Ectodermal cell (in vitro differentiated cells): ENCODE measurements around the gene SNUPN.
"Not testable (repeated sequence)": the region's sequence is repeated elsewhere in the genome, so short reads cannot be mapped to it uniquely, and the experiment has no call there.

Experiments used
- H3K27ac ChIP-seq: 2 replicates; pipeline ENCODE4 v1.7.0; 2013; ENCODE audit warnings: mild to moderate bottlenecking, low read depth, low read length; ENCODE audit not compliant: insufficient read depth, poor library complexity, severe bottlenecking
- H3K27me3 ChIP-seq: 2 replicates; pipeline ENCODE4 v1.7.0; 2013; ENCODE audit warnings: mild to moderate bottlenecking, low read length; ENCODE audit not compliant: insufficient read depth, control insufficient read depth, poor library complexity, severe bottlenecking
- H3K36me3 ChIP-seq: one replicate; pipeline ENCODE4 v1.7.0; 2013; ENCODE audit warnings: low read length; ENCODE audit not compliant: control insufficient read depth, insufficient read depth
- H3K4me1 ChIP-seq: one replicate; pipeline ENCODE4 v1.7.0; 2013; ENCODE audit warnings: low read length; ENCODE audit not compliant: control insufficient read depth, insufficient read depth
- H3K4me3 ChIP-seq: 2 replicates; pipeline ENCODE4 v1.7.0; 2013; ENCODE audit warnings: low read depth, low read length, control low read depth; ENCODE audit not compliant: insufficient read depth
- H3K9me3 ChIP-seq: 2 replicates; pipeline ENCODE4 v1.7.0; 2013; ENCODE audit warnings: mild to moderate bottlenecking, low read length, moderate library complexity; ENCODE audit not compliant: control insufficient read depth
- WGBS, 2 experiments: methylation state at CpG; one replicate each; pipeline ENCODE4 v1.1.7; 2013; ENCODE audit warnings: missing lambda C conversion rate in 2 of 2; 5-methylcytosine and 5-hydroxymethylcytosine counted together

The SNUPN gene

DNA sequence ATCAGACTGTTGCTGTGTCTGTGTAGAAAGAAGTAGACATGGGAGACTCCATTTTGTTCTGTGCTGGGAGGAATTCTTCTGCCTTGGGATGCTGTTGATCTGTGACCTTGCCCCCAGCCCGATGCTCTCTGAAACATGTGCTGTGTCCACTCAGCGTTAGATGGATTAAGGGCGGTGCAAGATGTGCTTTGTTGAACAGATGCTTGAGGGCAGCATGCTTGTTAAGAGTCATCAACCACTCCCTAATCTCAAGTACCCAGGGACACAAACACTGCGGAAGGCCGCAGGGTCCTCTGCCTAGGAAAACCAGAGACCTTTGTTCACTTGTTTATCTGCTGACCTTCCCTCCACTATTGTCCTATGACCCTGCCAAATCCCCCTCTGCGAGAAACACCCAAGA lies 66.2 kb downstream of the SNUPN start:
- WGBS, 2 experiments: 95% methylated on average over 3 to 5 of the region's 6 CpGs
- not testable (repeated sequence) for H3K4me1 ChIP-seq, H3K27me3 ChIP-seq, H3K4me3 ChIP-seq, H3K9me3 ChIP-seq, H3K36me3 ChIP-seq, H3K27ac ChIP-seq

DNA sequence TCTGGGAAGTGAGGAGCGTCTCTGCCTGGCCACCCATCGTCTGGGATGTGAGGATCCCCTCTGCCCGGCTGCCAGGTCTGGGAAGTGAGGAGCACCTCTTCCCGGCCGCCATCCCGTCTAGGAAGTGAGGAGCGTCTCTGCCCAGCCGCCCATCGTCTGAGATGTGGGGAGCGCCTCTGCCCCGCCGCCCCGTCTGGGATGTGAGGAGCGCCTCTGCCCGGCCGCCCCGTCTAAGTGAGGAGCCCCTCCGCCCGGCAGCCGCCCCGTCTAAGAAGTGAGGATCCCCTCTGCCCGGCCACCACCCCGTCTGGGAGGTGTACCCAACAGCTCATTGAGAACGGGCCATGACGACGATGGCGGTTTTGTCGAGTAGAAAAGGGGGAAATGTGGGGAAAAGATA lies 66.6 kb downstream of the SNUPN start:
- H3K36me3 ChIP-seq, H3K27me3 ChIP-seq, H3K9me3 ChIP-seq, H3K4me1 ChIP-seq, H3K27ac ChIP-seq, H3K4me3 ChIP-seq: not testable (repeated sequence)
- WGBS, 2 experiments: 95 to 96% methylated on average over 23 of the region's 28 CpGs

DNA sequence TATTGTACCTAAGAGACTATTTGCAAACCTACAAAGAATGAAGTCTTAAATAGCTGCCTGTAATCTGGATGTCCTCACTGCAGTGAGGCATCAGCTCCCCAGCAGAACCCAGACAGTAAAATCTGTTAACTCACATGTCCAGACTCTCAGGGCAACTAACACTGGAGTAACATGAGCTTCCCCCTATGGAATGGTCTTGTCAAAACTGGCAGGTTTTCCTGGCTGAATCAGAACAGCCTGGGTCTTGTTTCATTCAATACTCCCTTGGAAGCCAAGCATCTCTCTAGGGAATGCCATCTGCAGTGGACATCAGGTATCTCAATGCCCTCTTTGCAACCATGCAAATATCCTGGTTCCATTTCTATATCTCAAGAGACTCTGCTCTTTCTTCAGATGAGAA lies 70.8 kb downstream of the SNUPN start:
- Histone ChIP-seq H3K4me1 (no peaks in the 10 kb centered on the region), H3K27ac (no peak overlapping the region), H3K4me3 (no peak overlapping the region), H3K9me3 (no peaks in the 10 kb centered on the region), H3K36me3 (no peaks in the 10 kb centered on the region), H3K27me3 (no peaks in the 10 kb centered on the region)

DNA sequence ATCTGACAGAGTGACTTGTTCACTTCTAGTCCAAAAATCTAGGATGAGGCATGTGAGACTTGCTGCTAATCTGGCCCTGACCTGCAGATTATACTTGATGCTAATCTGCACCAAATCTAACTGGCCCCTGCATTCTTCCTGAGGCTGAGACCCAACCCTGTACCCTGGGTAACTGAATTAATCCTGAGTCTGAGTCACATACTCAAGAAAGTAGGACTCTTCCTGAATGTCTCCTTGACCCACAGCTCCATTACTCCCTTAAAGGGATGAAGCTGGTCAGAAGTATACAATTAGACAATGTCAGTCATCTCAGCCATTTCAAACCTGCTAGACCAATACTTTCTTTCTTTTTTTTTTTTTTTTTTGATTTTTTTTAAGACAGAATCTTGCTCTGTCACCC lies 71.9 kb downstream of the SNUPN start:
- Histone ChIP-seq H3K4me1 (no peaks in the 10 kb centered on the region), H3K4me3 (no peak overlapping the region), H3K27me3 (no peaks in the 10 kb centered on the region), H3K9me3 (no peaks in the 10 kb centered on the region), H3K36me3 (no peaks in the 10 kb centered on the region), H3K27ac (no peak overlapping the region)

DNA sequence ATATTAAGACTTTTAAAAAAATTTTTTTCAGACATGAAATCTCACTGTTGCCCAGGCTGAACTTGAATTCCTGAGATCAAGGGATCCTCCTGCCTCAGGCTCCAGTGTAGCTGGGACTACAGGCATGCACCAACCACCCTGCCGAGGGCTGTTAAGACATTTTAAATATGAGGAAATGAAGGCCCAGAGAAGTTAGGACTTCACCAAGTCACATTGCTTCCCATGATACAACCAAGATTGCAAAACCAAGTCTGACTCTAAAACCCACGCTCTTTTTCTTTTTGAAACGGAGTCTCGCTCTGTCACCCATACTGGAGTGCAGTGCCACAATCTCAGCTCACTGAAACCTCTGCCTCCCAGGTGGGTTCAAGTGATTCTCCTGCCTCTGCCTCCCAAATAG lies 74.4 kb downstream of the SNUPN start:
- no peaks in the 10 kb centered on the region for H3K4me1 ChIP-seq
- WGBS, 2 experiments: 84 to 97% methylated on average over 4 of the region's 4 CpGs
- no peaks in the 10 kb centered on the region for H3K36me3 ChIP-seq
- no peak overlapping the region for H3K27ac ChIP-seq
- H3K27me3 ChIP-seq: no peaks in the 10 kb centered on the region
- H3K9me3 ChIP-seq: no peaks in the 10 kb centered on the region
- no peak overlapping the region for H3K4me3 ChIP-seq
